Lower lobe of right lung (tissue), 2 donors: ENCODE results near the gene HOXA13. TPM values are rescaled to one million over a fixed set of nuclear protein-coding genes. Genes with fewer than 3 reads are reported as not detected.

Source experiments
- ATAC-seq, 2 donors: fragments of 200-7000 bp; cut with Tn5 transposase; one replicate each; pipeline ENCODE4 v1.9.1; 2020 to 2022; ENCODE audit warnings: mild to moderate bottlenecking in 2 of 2, moderate library complexity in 2 of 2
- DNase-seq: peaks from one replicate; pipeline ENCODE4 v3.0.0-alpha.2; 2020
- H3K27ac ChIP-seq: fragments of 200-600 bp; one replicate; pipeline ENCODE4 v1.8.0; 2022
- H3K27me3 ChIP-seq: fragments of 200-600 bp; one replicate; pipeline ENCODE4 v1.8.0; 2022; ENCODE audit warnings: low read depth
- H3K36me3 ChIP-seq: fragments of 200-600 bp; one replicate; pipeline ENCODE4 v1.8.0; 2022; ENCODE audit warnings: mild to moderate bottlenecking
- H3K4me1 ChIP-seq: fragments of 200-600 bp; one replicate; pipeline ENCODE4 v1.8.0; 2022
- H3K4me3 ChIP-seq: fragments of 200-600 bp; one replicate; pipeline ENCODE4 v1.8.0; 2022; ENCODE audit warnings: mild to moderate bottlenecking
- H3K9me3 ChIP-seq: fragments of 200-600 bp; one replicate; pipeline ENCODE4 v1.8.0; 2022
- intact Hi-C: fragments of 100-400 bp; cut with DNase I; formaldehyde crosslinking; loops from one replicate; pipeline ENCODE4 v1.11.0; 2022
- total RNA-seq: library from RNA; stranded (reverse); fragmentation: NEBNext Ultra II Directional; extraction: Animal tissue kit (Norgen Biotek cat#: 25700); gene quantifications from one replicate; pipeline ENCODE4 v1.2.1, GENCODE V29; 2021
- TF ChIP-seq, protein P1 (sequence below): fragments of 200-600 bp; IDR thresholded peaks from one replicate; pipeline ENCODE4 v1.8.0; 2022; ENCODE audit warnings: antibody characterized with exemption, mild to moderate bottlenecking
- donor health status: DM: no; HTN: yes; CAD: no; lungs with severe emphysema.

HOXA13 gene
- total RNA-seq, 1 donor from 2014 or later: not detected

DNA sequence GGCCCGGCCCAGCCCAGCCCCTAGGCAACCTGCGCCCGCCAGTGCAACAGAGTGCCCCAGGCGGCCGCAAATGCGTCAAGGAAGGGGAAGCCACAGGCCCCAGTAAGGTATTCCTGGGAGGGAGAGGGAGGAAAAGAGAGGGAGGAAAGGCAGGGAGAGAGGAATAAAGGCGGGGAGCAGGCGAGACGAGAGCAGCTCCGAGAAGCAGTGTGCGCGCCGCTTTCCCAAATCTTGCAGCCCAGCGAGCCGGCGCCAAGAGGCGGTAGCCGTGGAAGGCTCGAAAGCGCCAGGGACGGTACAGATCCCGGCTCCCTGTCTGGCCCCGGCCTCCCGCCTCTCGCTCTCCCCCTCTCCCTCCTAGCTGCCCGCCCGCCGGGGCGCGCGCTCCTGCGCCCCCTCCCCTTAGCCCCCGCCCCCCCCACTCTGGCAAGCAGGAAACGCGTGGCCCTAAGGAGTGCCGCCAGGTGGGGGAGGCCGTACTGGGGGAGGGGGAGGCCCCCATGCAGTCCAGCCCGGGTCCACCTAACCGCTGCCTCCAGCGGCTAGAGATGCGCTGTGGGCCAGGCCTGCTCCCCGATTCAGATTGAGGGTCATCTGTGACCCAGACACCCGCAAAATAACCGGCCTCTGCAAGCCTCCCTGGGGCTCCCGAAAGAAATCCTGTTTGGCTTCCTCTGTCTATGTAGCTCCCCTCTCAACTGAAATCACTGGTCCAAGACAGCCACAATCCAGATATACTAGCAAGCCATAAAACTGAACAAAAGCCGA is 30.0 kb downstream of the HOXA13 start:
- H3K27me3 ChIP-seq: peaks cover 100% of the 10 kb centered on the region
- no peak overlapping the region for H3K4me3 ChIP-seq
- no peaks in the 10 kb centered on the region for H3K36me3 ChIP-seq
- H3K27ac ChIP-seq: no peak overlapping the region
- DNase-seq: peak; percentile 39
- no peak for ATAC-seq
- TF ChIP-seq, protein P1, sequence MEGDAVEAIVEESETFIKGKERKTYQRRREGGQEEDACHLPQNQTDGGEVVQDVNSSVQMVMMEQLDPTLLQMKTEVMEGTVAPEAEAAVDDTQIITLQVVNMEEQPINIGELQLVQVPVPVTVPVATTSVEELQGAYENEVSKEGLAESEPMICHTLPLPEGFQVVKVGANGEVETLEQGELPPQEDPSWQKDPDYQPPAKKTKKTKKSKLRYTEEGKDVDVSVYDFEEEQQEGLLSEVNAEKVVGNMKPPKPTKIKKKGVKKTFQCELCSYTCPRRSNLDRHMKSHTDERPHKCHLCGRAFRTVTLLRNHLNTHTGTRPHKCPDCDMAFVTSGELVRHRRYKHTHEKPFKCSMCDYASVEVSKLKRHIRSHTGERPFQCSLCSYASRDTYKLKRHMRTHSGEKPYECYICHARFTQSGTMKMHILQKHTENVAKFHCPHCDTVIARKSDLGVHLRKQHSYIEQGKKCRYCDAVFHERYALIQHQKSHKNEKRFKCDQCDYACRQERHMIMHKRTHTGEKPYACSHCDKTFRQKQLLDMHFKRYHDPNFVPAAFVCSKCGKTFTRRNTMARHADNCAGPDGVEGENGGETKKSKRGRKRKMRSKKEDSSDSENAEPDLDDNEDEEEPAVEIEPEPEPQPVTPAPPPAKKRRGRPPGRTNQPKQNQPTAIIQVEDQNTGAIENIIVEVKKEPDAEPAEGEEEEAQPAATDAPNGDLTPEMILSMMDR: no peak
- intact Hi-C loops: no loop called here
- H3K4me1 ChIP-seq: peaks cover 54% of the 10 kb centered on the region
- no peaks in the 10 kb centered on the region for H3K9me3 ChIP-seq

GRCh38 chr7:27168265-27168947 is 31.5 kb downstream of the HOXA13 start:
- peak; percentile 42 for DNase-seq
- H3K27ac ChIP-seq: no peak overlapping the region
- H3K36me3 ChIP-seq: no peaks in the 10 kb centered on the region
- H3K4me1 ChIP-seq: peaks cover 52% of the 10 kb centered on the region
- no peak for ATAC-seq
- no peak overlapping the region for H3K4me3 ChIP-seq
- intact Hi-C loops: no loop called here
- no peaks in the 10 kb centered on the region for H3K9me3 ChIP-seq
- TF ChIP-seq, protein P1: no peak
- peaks cover 100% of the 10 kb centered on the region for H3K27me3 ChIP-seq

DNA sequence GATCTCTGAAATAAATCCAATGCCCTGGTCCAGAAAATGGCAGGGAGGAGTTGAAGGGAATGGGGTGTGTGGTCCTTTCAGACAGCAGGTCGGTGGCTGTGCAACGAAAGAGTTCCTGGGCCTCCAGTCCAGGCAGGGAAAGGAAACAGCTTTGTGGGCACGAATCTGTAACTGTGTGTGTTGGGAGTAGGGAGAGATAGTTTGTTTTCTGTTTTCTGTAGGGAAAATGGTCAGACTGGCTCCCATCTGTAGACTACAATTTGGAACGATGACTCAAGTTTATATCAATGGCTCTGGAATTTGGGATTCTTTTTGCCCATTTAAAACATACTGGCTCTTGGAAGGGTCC is 32.0 kb downstream of the HOXA13 start:
- no peak for ATAC-seq
- Histone ChIP-seq H3K27ac (no peak overlapping the region), H3K9me3 (no peaks in the 10 kb centered on the region), H3K4me1 (peaks cover 47% of the 10 kb centered on the region), H3K4me3 (no peak overlapping the region), H3K36me3 (no peaks in the 10 kb centered on the region), H3K27me3 (peaks cover 100% of the 10 kb centered on the region)
- TF ChIP-seq, protein P1: no peak
- no peak for DNase-seq
- intact Hi-C loops: no loop called here

- Histone ChIP-seq H3K27me3 (peaks cover 100% of the 10 kb centered on the region), H3K4me1 (peaks cover 36% of the 10 kb centered on the region), H3K4me3 (peak overlapping the region; percentile 50)
These were observed 33.1 kb downstream of the HOXA13 start for GRCh38 chr7:27166531-27167505.

More at GRCh38 chr7:27166531-27167505, 33.1 kb downstream of the HOXA13 start:
- DNase-seq (peak; percentile 48), ATAC-seq (no peak)
- Histone ChIP-seq H3K9me3 (no peaks in the 10 kb centered on the region), H3K27ac (no peak overlapping the region), H3K36me3 (no peaks in the 10 kb centered on the region)
- intact Hi-C loops: no loop called here
- TF ChIP-seq, protein P1: no peak
